Osteocyte (in vitro differentiated cells): Measurements from ENCODE around the gene ZBED5. TPM values are rescaled to one million over a fixed set of nuclear protein-coding genes. Genes with fewer than 3 reads are reported as not detected.

Experiments used
- DNase-seq: peaks from one replicate; pipeline ENCODE4 v3.0.0; 2021; ENCODE audit warnings: mixed read lengths; ENCODE audit not compliant: unreplicated experiment; ENCODE audit errors: extremely low spot score
- H3K27ac Mint-ChIP-seq: one replicate; pipeline ENCODE4 v1.8.0; 2021; ENCODE audit warnings: mild to moderate bottlenecking, mixed read lengths; ENCODE audit not compliant: unreplicated experiment
- H3K27me3 Mint-ChIP-seq: one replicate; pipeline ENCODE4 v1.8.0; 2021; ENCODE audit warnings: mixed read lengths; ENCODE audit not compliant: unreplicated experiment
- H3K36me3 Mint-ChIP-seq: one replicate; pipeline ENCODE4 v1.8.0; 2021; ENCODE audit warnings: mixed read lengths; ENCODE audit not compliant: unreplicated experiment
- H3K4me1 Mint-ChIP-seq: one replicate; pipeline ENCODE4 v1.8.0; 2021; ENCODE audit warnings: mixed read lengths; ENCODE audit not compliant: unreplicated experiment
- H3K4me3 Mint-ChIP-seq: one replicate; pipeline ENCODE4 v1.8.0; 2021; ENCODE audit warnings: mild to moderate bottlenecking, moderate library complexity, mixed read lengths; ENCODE audit not compliant: unreplicated experiment
- H3K9me3 Mint-ChIP-seq: one replicate; pipeline ENCODE4 v1.8.0; 2021; ENCODE audit warnings: mixed read lengths; ENCODE audit not compliant: unreplicated experiment
- CTCF ChIP-seq: fragments of 200-600 bp; sonication (generic); IDR thresholded peaks from 2 replicates; pipeline ENCODE4 v1.5.0; 2021; ENCODE audit warnings: antibody characterized with exemption, mild to moderate bottlenecking, moderate library complexity
- total RNA-seq: library from RNA; stranded (reverse); gene quantifications from 2 replicates; pipeline ENCODE4 v1.2.1, GENCODE V29; 2021

Gene ZBED5
- total RNA-seq, 1 donor from 2014 or later = 48.6 TPM

- peak; percentile 84 for DNase-seq
- Mint-ChIP-seq H3K9me3 (no peaks in the 10 kb centered on the region), H3K4me1 (peaks cover 52% of the 10 kb centered on the region), H3K36me3 (no peaks in the 10 kb centered on the region), H3K27me3 (no peaks in the 10 kb centered on the region), H3K27ac (peak overlapping the region; percentile 95), H3K4me3 (peak overlapping the region; percentile 32)
- no peak for TF ChIP-seq CTCF
Observed at GRCh38 chr11:10899121-10899830, 41.4 kb upstream of the ZBED5 start.

- TF ChIP-seq CTCF = no peak
- no peak for DNase-seq
- no peaks in the 10 kb centered on the region for H3K36me3 Mint-ChIP-seq
- H3K27me3 Mint-ChIP-seq = no peaks in the 10 kb centered on the region
- peaks cover 58% of the 10 kb centered on the region for H3K4me1 Mint-ChIP-seq
- no peaks in the 10 kb centered on the region for H3K9me3 Mint-ChIP-seq
- H3K4me3 Mint-ChIP-seq = peak overlapping the region; percentile 8
- peak overlapping the region; percentile 95 for H3K27ac Mint-ChIP-seq
Observed at GRCh38 chr11:10898763-10899025, 40.8 kb upstream of the ZBED5 start.

- Mint-ChIP-seq H3K4me3 (no peak overlapping the region), H3K4me1 (peaks cover 61% of the 10 kb centered on the region), H3K27ac (peak overlapping the region; percentile 95), H3K27me3 (no peaks in the 10 kb centered on the region), H3K36me3 (no peaks in the 10 kb centered on the region), H3K9me3 (no peaks in the 10 kb centered on the region)
- TF ChIP-seq CTCF = no peak
- DNase-seq = no peak
Observed at GRCh38 chr11:10898003-10898762, 40.3 kb upstream of the ZBED5 start.

GRCh38 chr11:10897150-10897549, 39.3 kb upstream of the ZBED5 start:
- no peaks in the 10 kb centered on the region for H3K9me3 Mint-ChIP-seq
- peaks cover 53% of the 10 kb centered on the region for H3K4me1 Mint-ChIP-seq
- H3K4me3 Mint-ChIP-seq = no peak overlapping the region
- no peak for TF ChIP-seq CTCF
- DNase-seq = no peak
- H3K27me3 Mint-ChIP-seq = no peaks in the 10 kb centered on the region
- H3K27ac Mint-ChIP-seq = no peak overlapping the region
- H3K36me3 Mint-ChIP-seq = no peaks in the 10 kb centered on the region

GRCh38 chr11:10896493-10896892, 38.6 kb upstream of the ZBED5 start:
- DNase-seq = no peak
- Mint-ChIP-seq H3K4me3 (no peak overlapping the region), H3K27ac (no peak overlapping the region), H3K9me3 (no peaks in the 10 kb centered on the region), H3K4me1 (peaks cover 47% of the 10 kb centered on the region), H3K27me3 (no peaks in the 10 kb centered on the region), H3K36me3 (no peaks in the 10 kb centered on the region)
- TF ChIP-seq CTCF = no peak
